Naive thymus-derived CD4-positive, alpha-beta T cell (primary cell): ENCODE measurements around the gene GPR146. TPM values are rescaled to one million over a fixed set of nuclear protein-coding genes. Genes with fewer than 3 reads are reported as not detected.
A peak's percentile ranks its signal among the peaks of the same experiment; 100 is the strongest.
"Not testable (repeated sequence)": the region's sequence is repeated elsewhere in the genome, so short reads cannot be mapped to it uniquely, and the experiment has no call there.

Source experiments
- ATAC-seq: fragments of 150-1000 bp; cut with Tn5 transposase; 2 replicates; pipeline ENCODE4 v1.10.0; 2021; ENCODE audit warnings: mild to moderate bottlenecking, moderate library complexity
- CTCF ChIA-PET: fragments of 350-600 bp; sonication (Branson Sonifier 250); formaldehyde crosslinking; loops from one replicate; lab custom pipeline; 2021; ENCODE audit warnings: antibody characterized with exemption; lab: Charles Lee
- POLR2A ChIA-PET: fragments of 350-600 bp; sonication (Branson Sonifier 250); formaldehyde crosslinking; loops from one replicate; lab custom pipeline; 2021; ENCODE audit warnings: antibody characterized with exemption, inconsistent platforms; lab: Charles Lee
- DNase-seq, 9 donors: peaks; one replicate each; pipeline versions ENCODE4 v3.0.0 to v3.0.0-alpha.2; 2020 to 2022; ENCODE audit warnings: mixed read lengths in 1 of 9
- H3K27ac ChIP-seq: one replicate; pipeline ENCODE4 v1.7.0; 2013; ENCODE audit warnings: mild to moderate bottlenecking, low read depth, low read length, moderate library complexity
- H3K27me3 ChIP-seq, 2 donors: one replicate each; pipeline ENCODE4 v1.7.0; 2013; ENCODE audit warnings: low read length in 2 of 2, mild to moderate bottlenecking in 2 of 2, moderate library complexity in 2 of 2; ENCODE audit not compliant: control insufficient read depth in 2 of 2, insufficient read depth in 2 of 2
- H3K36me3 ChIP-seq, 3 experiments: 1 replicate in 2 of 3; 2 replicates in 1 of 3; pipeline ENCODE4 v1.7.0; 2013; ENCODE audit warnings: low read length in 3 of 3, mild to moderate bottlenecking in 3 of 3, moderate library complexity in 1 of 3; ENCODE audit not compliant: insufficient read depth in 3 of 3, control insufficient read depth in 2 of 3
- H3K4me1 ChIP-seq, 2 donors: one replicate each; pipeline ENCODE4 v1.7.0; 2013; ENCODE audit warnings: low read length in 2 of 2, mild to moderate bottlenecking in 2 of 2, moderate library complexity in 1 of 2; ENCODE audit not compliant: control insufficient read depth in 2 of 2, insufficient read depth in 2 of 2
- H3K4me3 ChIP-seq: 2 replicates; pipeline ENCODE4 v1.7.0; 2013; ENCODE audit warnings: mild to moderate bottlenecking, low read length
- H3K9me3 ChIP-seq, 3 experiments: 1 replicate in 2 of 3; 2 replicates in 1 of 3; pipeline ENCODE4 v1.7.0; 2013; ENCODE audit warnings: low read length in 3 of 3; ENCODE audit not compliant: control insufficient read depth in 2 of 3
- H3K27ac Mint-ChIP-seq, 9 donors: one replicate each; pipeline ENCODE4 v1.8.0; 2020 to 2022; ENCODE audit warnings: mixed read lengths in 9 of 9, mild to moderate bottlenecking in 8 of 9, moderate library complexity in 5 of 9, inconsistent platforms in 2 of 9
- H3K27me3 Mint-ChIP-seq, 5 donors: one replicate each; pipeline ENCODE4 v1.8.0; 2021 to 2022; ENCODE audit warnings: mixed read lengths in 5 of 5, mild to moderate bottlenecking in 1 of 5
- H3K36me3 Mint-ChIP-seq, 5 donors: one replicate each; pipeline ENCODE4 v1.8.0; 2020 to 2022; ENCODE audit warnings: mixed read lengths in 5 of 5, mild to moderate bottlenecking in 3 of 5, inconsistent platforms in 1 of 5
- H3K4me1 Mint-ChIP-seq, 7 donors: one replicate each; pipeline ENCODE4 v1.8.0; 2020 to 2022; ENCODE audit warnings: mixed read lengths in 7 of 7, mild to moderate bottlenecking in 3 of 7, inconsistent platforms in 1 of 7
- H3K4me3 Mint-ChIP-seq, 10 donors: one replicate each; pipeline ENCODE4 v1.8.0; 2020 to 2022; ENCODE audit warnings: mild to moderate bottlenecking in 10 of 10, mixed read lengths in 10 of 10, moderate library complexity in 6 of 10, inconsistent platforms in 2 of 10
- H3K9me3 Mint-ChIP-seq, 11 donors: one replicate each; pipeline ENCODE4 v1.8.0; 2020 to 2022; ENCODE audit warnings: mixed read lengths in 11 of 11, mild to moderate bottlenecking in 4 of 11, inconsistent platforms in 1 of 11, moderate library complexity in 1 of 11
- intact Hi-C, 2 donors: fragments of 100-400 bp; cut with micrococcal nuclease; formaldehyde crosslinking; loops; one replicate each; pipeline ENCODE4 v1.15.1; 2023
- polyA plus RNA-seq, 2 donors: library from polyadenylated mRNA; unstranded; fragments of 300-500 nt; fragmentation: Illumina TruSeq; gene quantifications; one replicate each; pipeline ENCODE4 v1.2.3, GENCODE V29; 2021
- total RNA-seq, 6 experiments: library from RNA in 5 of 6; stranded (reverse) in 5 of 6; gene quantifications; 1 replicate in 5 of 6; 2 replicates in 1 of 6; pipeline ENCODE4 v1.2.3 and lab custom pipeline; 2021 to 2026

GPR146 gene
- total and polyA plus RNA-seq, 7 experiments from 2014 or later = 10.1 to 26.5 (median 15.9) TPM

DNA sequence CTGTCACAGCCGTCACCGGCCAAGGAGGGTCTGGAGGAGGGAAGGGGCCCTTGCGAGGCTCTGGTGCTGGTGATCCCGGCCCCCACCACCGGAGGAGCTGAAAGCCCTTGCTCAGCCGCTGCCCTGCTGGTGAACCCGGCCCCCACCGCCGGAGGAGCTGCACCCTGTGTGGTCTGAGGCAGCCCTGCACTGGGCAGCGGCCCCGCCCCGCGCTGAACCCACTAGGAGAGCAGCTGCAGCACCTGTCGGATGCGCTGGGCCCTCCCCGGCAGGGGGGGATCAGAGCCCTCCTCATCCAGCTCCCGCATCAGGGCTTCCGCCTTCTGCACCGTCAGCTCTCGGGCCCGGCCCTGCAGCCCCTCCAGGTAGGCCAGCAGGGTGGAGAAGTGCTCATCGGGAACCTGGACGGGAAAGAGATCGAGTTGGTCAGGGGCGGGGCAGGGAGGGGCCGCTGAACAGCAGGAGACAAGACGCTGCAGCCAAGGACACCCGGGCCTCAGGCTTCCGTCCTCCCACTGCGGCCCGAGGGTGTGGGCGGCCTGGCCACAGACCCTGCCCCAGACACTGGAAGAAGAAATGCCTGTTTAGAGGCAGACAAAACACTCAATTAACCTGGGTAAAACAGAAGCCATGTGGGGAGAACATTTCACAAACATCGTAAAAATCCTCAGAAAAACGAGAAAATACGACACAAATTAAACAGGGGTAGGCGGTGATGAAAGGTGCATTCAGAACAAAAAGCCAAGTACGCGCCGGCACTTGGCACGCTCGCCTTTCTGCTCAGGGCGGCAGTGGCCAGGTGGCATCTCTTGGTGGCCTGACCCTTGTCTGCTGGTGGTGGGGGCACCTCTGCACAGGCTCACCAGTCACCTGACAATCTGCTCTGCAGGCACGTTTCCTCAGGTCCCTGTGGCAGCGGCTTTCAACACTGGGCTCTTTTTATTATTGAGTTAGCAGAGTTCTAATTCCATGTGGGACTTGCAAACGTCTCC is 46.6 kb upstream of the GPR146 start:
- H3K27ac ChIP-seq = no peak overlapping the region
- ATAC-seq (no peak), DNase-seq (no peak)
- peaks cover 4 to 5% of the 10 kb centered on the region in 2 donors for H3K4me1 ChIP-seq
- CTCF ChIA-PET = interaction anchor here (2.4 to 7.5 kb wide), 2 partner anchors 67 to 68 kb away, joined by 11 to 170 read pairs; no protein-coding TSS in a partner anchor
- peaks cover 0 to 34% (median 0%) of the 10 kb centered on the region in 3 experiments for H3K36me3 ChIP-seq
- POLR2A ChIA-PET = no interaction called here
- Mint-ChIP-seq H3K4me1 (peaks cover 3 to 6% (median 4%) of the 10 kb centered on the region in 7 donors), H3K27me3 (no peaks in the 10 kb centered on the region), H3K4me3 (no peak overlapping the region), H3K36me3 (peaks cover 0 to 3% (median 0%) of the 10 kb centered on the region in 5 donors), H3K9me3 (no peaks in the 10 kb centered on the region), H3K27ac (no peak overlapping the region)
- no peaks in the 10 kb centered on the region for H3K9me3 ChIP-seq
- H3K27me3 ChIP-seq = no peaks in the 10 kb centered on the region
- intact Hi-C loops = no loop called here
- no peak overlapping the region for H3K4me3 ChIP-seq

DNA sequence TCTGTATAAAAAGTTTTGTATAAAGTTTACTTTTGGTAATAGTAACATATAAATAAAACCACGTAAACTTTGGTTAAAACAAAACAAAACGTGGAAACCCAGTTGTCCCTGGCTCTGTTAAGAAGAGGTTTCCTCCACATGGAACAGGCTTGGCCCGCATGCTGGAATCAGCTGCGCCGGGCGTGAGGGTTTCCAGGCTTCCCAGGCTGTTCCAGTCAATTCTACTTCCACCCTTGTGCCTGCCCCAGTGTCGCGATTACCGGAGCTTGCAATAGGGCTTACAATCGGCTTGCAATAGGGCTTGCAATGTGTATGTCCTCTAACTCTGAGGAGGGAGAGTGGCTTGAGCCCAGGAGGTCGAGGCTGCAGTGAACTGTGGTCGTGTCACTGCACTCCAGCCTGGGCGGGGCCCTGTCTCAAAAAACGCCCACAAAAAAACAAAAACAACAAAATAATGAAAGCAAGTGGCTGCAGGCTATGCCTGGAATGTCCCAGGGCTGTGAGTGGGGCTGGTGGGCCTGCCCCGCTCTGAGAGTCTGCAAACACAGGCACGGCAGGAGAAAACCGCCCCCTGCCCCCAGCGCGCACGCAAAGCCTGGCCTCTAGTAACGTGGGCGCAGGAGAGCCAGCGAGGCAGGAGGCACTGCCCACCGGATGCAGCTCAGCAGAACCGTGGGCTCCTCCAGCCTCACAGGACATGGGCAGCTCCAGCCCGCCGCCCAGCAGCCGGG is 45.0 kb upstream of the GPR146 start:
- no peak overlapping the region for H3K4me3 Mint-ChIP-seq
- no peak for DNase-seq
- Histone ChIP-seq H3K9me3 (no peaks in the 10 kb centered on the region), H3K36me3 (peaks cover 0 to 34% (median 0%) of the 10 kb centered on the region in 3 experiments), H3K4me3 (no peak overlapping the region), H3K27me3 (no peaks in the 10 kb centered on the region), H3K27ac (no peak overlapping the region), H3K4me1 (no peaks in the 10 kb centered on the region)
- no peaks in the 10 kb centered on the region for H3K9me3 Mint-ChIP-seq
- ChIA-PET POLR2A (no interaction called here), CTCF (interaction anchor here (2.4 kb wide), 1 partner anchor 66 kb away, joined by 11 read pairs; no protein-coding TSS in a partner anchor)
- ATAC-seq = no peak
- peaks cover 0 to 3% (median 0%) of the 10 kb centered on the region in 5 donors for H3K36me3 Mint-ChIP-seq
- no peaks in the 10 kb centered on the region for H3K27me3 Mint-ChIP-seq
- intact Hi-C loops = no loop called here
- H3K4me1 Mint-ChIP-seq = peaks cover 0 to 4% (median 0%) of the 10 kb centered on the region in 7 donors
- H3K27ac Mint-ChIP-seq = no peak overlapping the region

- H3K27me3 Mint-ChIP-seq = no peaks in the 10 kb centered on the region
- Histone ChIP-seq H3K4me1 (no peaks in the 10 kb centered on the region), H3K36me3 (peaks cover 0 to 34% (median 0%) of the 10 kb centered on the region in 3 experiments), H3K27ac (no peak overlapping the region), H3K27me3 (no peaks in the 10 kb centered on the region), H3K9me3 (no peaks in the 10 kb centered on the region), H3K4me3 (no peak overlapping the region)
- CTCF ChIA-PET = interaction anchor here (2.4 kb wide), 1 partner anchor 65 kb away, joined by 11 read pairs; no protein-coding TSS in a partner anchor
- peaks cover 0 to 3% (median 0%) of the 10 kb centered on the region in 5 donors for H3K36me3 Mint-ChIP-seq
- no peak overlapping the region for H3K27ac Mint-ChIP-seq
- peaks cover 0 to 4% (median 0%) of the 10 kb centered on the region in 7 donors for H3K4me1 Mint-ChIP-seq
- H3K9me3 Mint-ChIP-seq = no peaks in the 10 kb centered on the region
- ATAC-seq = peak; percentile 24
- H3K4me3 Mint-ChIP-seq = no peak overlapping the region
- intact Hi-C loops = no loop called here
- DNase-seq = no peak
- POLR2A ChIA-PET = no interaction called here
These were observed 44.1 kb upstream of the GPR146 start for GRCh38 chr7:999941-1000935.

DNA sequence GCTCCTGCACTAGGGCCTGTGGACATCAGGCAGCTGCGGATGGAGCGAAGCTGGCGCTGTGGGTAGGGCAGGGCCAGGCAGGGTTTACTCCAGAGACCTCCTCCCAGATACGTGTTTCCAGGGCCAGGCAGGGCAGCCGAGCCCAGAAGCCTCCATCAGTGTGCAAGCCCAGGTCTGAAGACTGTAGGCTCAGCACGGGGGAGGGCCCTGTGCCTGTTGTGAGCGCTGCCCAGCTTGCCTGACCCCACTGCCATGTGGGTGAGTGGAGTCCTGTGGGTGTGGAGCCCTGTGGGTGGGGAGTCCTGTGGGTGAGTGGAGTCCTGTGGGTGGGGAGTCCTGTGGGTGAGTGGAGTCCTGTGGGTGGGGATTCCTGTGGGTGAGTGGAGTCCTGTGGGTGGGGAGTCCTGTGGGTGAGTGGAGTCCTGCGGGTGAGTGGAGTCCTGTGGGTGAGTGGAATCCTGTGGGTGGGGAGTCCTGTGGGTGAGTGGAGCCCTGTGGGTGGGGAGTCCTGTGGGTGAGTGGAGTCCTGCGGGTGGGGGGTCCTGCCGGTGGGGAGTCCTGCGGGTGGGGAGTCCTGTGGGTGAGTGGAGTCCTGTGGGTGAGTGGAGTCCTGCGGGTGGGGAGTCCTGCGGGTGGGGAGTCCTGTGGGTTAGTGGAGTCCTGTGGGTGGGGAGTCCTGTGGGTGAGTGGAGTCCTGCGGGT is 43.1 kb upstream of the GPR146 start:
- H3K4me3 ChIP-seq = not testable (repeated sequence)

DNA sequence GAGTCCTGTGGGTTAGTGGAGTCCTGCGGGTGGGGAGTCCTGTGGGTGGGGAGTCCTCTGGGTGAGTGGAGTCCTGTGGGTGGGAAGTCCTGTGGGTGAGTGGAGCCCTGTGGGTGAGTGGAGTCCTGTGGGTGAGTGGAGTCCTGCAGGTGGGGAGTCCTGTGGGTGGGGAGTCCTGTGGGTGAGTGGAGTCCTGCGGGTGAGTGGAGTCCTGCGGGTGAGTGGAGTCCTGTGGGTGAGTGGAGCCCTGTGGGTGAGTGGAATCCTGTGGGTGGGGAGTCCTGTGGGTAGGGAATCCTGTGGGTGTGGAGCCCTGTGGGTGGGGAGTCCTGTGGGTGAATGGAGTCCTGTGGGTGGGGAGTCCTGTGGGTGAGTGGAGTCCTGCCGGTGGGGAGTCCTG is 42.3 kb upstream of the GPR146 start:
- peaks cover 0 to 26% (median 0%) of the 10 kb centered on the region in 3 experiments for H3K36me3 ChIP-seq
- H3K9me3 ChIP-seq, H3K27ac Mint-ChIP-seq, H3K36me3 Mint-ChIP-seq, H3K4me1 Mint-ChIP-seq, ATAC-seq, intact Hi-C loops, H3K27ac ChIP-seq, DNase-seq, H3K4me3 Mint-ChIP-seq, H3K27me3 Mint-ChIP-seq, CTCF ChIA-PET, H3K4me3 ChIP-seq, H3K27me3 ChIP-seq, POLR2A ChIA-PET, H3K4me1 ChIP-seq, H3K9me3 Mint-ChIP-seq: not testable (repeated sequence)

More for the DNA sequence above, 43.1 kb upstream of the GPR146 start:
- H3K4me3 Mint-ChIP-seq, H3K9me3 Mint-ChIP-seq, H3K27ac ChIP-seq, H3K36me3 Mint-ChIP-seq, intact Hi-C loops, CTCF ChIA-PET, ATAC-seq, POLR2A ChIA-PET, H3K27me3 ChIP-seq, DNase-seq, H3K4me1 Mint-ChIP-seq, H3K4me1 ChIP-seq, H3K27me3 Mint-ChIP-seq, H3K9me3 ChIP-seq: not testable (repeated sequence)
- H3K27ac Mint-ChIP-seq = peak overlapping the region in 1 of 9 donors; percentile 33
- peaks cover 0 to 28% (median 0%) of the 10 kb centered on the region in 3 experiments for H3K36me3 ChIP-seq
